Bronchial epithelial cell (primary cell): Measurements from ENCODE around the gene MCU. TPM values are rescaled to one million over a fixed set of nuclear protein-coding genes. Genes with fewer than 3 reads are reported as not detected.

Experiments
- DNase-seq: peaks from one replicate; pipeline ENCODE4 v3.0.0-alpha.2; 2010; ENCODE audit warnings: low read depth
- FAIRE-seq: peaks from 2 replicates; lab custom pipeline; 2011; peaks lifted over from hg19 to GRCh38; lab: Jason Lieb, UNC
- H3K27me3 ChIP-seq: 2 replicates; pipeline ENCODE4 v1.5.1; 2011; ENCODE audit warnings: low read length; ENCODE audit not compliant: control insufficient read depth, insufficient read depth
- H3K36me3 ChIP-seq: 2 replicates; pipeline ENCODE4 v1.5.1; 2011; ENCODE audit warnings: low read length; ENCODE audit not compliant: control insufficient read depth, insufficient read depth
- H3K4me3 ChIP-seq: 2 replicates; pipeline ENCODE4 v1.5.1; 2011; ENCODE audit warnings: mild to moderate bottlenecking, low read depth, low read length, control low read depth
- CTCF ChIP-seq: IDR thresholded peaks from 2 replicates; pipeline ENCODE4 v1.5.1; 2011; ENCODE audit warnings: mild to moderate bottlenecking, moderate library complexity, low read length, control low read depth, inconsistent platforms; ENCODE audit not compliant: insufficient read depth, severe bottlenecking
- total RNA-seq: library from RNA; depleted of rRNA; stranded (reverse); fragments of >200 nt; gene quantifications from 2 replicates; pipeline ENCODE4 v1.2.1, GENCODE V29; 2014

Gene MCU
- total RNA-seq, 1 donor from 2014 or later: 38.7 TPM

GRCh38 chr10:72855129-72855528 lies 163.2 kb downstream of the MCU start:
- TF ChIP-seq CTCF: no peak
- DNase-seq (no peak), FAIRE-seq (no peak)
- H3K27me3 ChIP-seq: no peaks in the 10 kb centered on the region
- H3K4me3 ChIP-seq: no peak overlapping the region
- no peaks in the 10 kb centered on the region for H3K36me3 ChIP-seq

- Histone ChIP-seq H3K4me3 (no peak overlapping the region), H3K27me3 (no peaks in the 10 kb centered on the region), H3K36me3 (no peaks in the 10 kb centered on the region)
- no peak for FAIRE-seq
- DNase-seq: no peak
- TF ChIP-seq CTCF: no peak
Measured at GRCh38 chr10:72855790-72856189, 163.8 kb downstream of the MCU start.

- DNase-seq (no peak), FAIRE-seq (peak; percentile 85)
- no peaks in the 10 kb centered on the region for H3K27me3 ChIP-seq
- H3K36me3 ChIP-seq: peaks cover 3% of the 10 kb centered on the region
- H3K4me3 ChIP-seq: no peak overlapping the region
- TF ChIP-seq CTCF: no peak
Measured at GRCh38 chr10:72858067-72858466, 166.1 kb downstream of the MCU start.

GRCh38 chr10:72862957-72863356 lies 171.0 kb downstream of the MCU start:
- DNase-seq (no peak), FAIRE-seq (no peak)
- Histone ChIP-seq H3K4me3 (no peak overlapping the region), H3K27me3 (no peaks in the 10 kb centered on the region), H3K36me3 (peaks cover 3% of the 10 kb centered on the region)
- TF ChIP-seq CTCF: no peak

GRCh38 chr10:72875250-72876055 lies 183.5 kb downstream of the MCU start:
- peak; percentile 59 for DNase-seq
- FAIRE-seq: no peak
- Histone ChIP-seq H3K27me3 (no peaks in the 10 kb centered on the region), H3K36me3 (no peaks in the 10 kb centered on the region), H3K4me3 (no peak overlapping the region)
- TF ChIP-seq CTCF: peak; percentile 29
